Right lobe of liver (tissue), 4 donors: ENCODE results near the gene SPNS2.

Experiments
- CTCF ChIP-seq, 4 donors: fragments of 200-600 bp in 3 of 4; fragments of 450-650 bp in 1 of 4; IDR thresholded peaks; one replicate each; pipeline versions ENCODE4 v1.5.1 to v1.8.0; 2016 to 2022; ENCODE audit warnings: antibody characterized with exemption in 4 of 4, mild to moderate bottlenecking in 2 of 4
- POLR2A ChIP-seq: fragments of 450-650 bp; IDR thresholded peaks from one replicate; pipeline ENCODE4 v1.6.1; 2017; ENCODE audit warnings: antibody characterized with exemption, mild to moderate bottlenecking
- donor health status: DM: no; HTN: no; CAD: no.
- donor health status: DM: no; HTN: no; CAD: no.
- donor health status: DM: no; HTN: yes; CAD: no.

GRCh38 chr17:4577386-4577993, 78.8 kb downstream of the SPNS2 start:
- TF ChIP-seq CTCF (IDR thresholded peaks at IDR 0.05): no peak
- TF ChIP-seq POLR2A: no peak
